ENCODE results near the gene SENP2.

GRCh38 chr3:185625784-185626183, 39.7 kb downstream of the SENP2 start:
- TF ChIP-seq CTCF (IDR thresholded peaks at IDR 0.05 in 8 of 11, conservative IDR thresholded peaks at IDR 0.05 in 3 of 11) = no peak
- TF ChIP-seq POLR2A (IDR thresholded peaks at IDR 0.05) = no peak
- no peak for TF ChIP-seq POLR2AphosphoS5 (IDR thresholded peaks at IDR 0.05)
